Posterior vena cava (tissue), 2 donors: ENCODE data around the gene RPS15A. TPM values are rescaled to one million over a fixed set of nuclear protein-coding genes. Genes with fewer than 3 reads are reported as not detected.

Experiments
- DNase-seq: peaks from one replicate; pipeline ENCODE4 v3.0.0-alpha.2; 2020; ENCODE audit warnings: low spot score
- intact Hi-C, 2 donors: fragments of 100-400 bp; cut with DNase I; formaldehyde crosslinking; loops; one replicate each; pipeline versions ENCODE4 v1.14.1 to v1.14.2; 2022 to 2023
- long read RNA-seq, 2 donors: library from polyadenylated mRNA; unstranded; transcript quantifications; one replicate each; pipeline ENCODE4 v2.0.0, GENCODE V29; 2020 to 2021
- total RNA-seq, 2 donors: library from RNA; stranded (reverse); fragmentation: NEBNext Ultra II Directional; extraction: Animal tissue kit (Norgen Biotek cat#: 25700); gene quantifications; one replicate each; pipeline ENCODE4 v1.2.1, GENCODE V29; 2021
- donor health status: DM: yes; HTN: yes; CAD: no.
- donor health status: DM: yes; HTN: yes; CAD: no.

Gene RPS15A
- 1,000 to 10,000 TPM; 1,309 to 1,350 TPM for total RNA-seq
- long read RNA-seq, donor 1, transcript RPS15A-203 (5 exons, 525 nt): major isoform, 136 of 149 reads
- long read RNA-seq, donor 1, transcript RPS15A-201 (5 exons, 2,203 nt): minor isoform, 6 of 149 reads
- long read RNA-seq, donor 1, partial matches to known transcripts: 3 of 149 reads
- long read RNA-seq, donor 1, other reads (novel, unspliced or antisense): 4 of 149 reads
- long read RNA-seq, donor 2, transcript RPS15A-203 (5 exons, 525 nt): major isoform, 338 of 392 reads
- long read RNA-seq, donor 2, transcript RPS15A-201 (5 exons, 2,203 nt): minor isoform, 18 of 392 reads
- long read RNA-seq, donor 2, partial matches to known transcripts: 29 of 392 reads
- long read RNA-seq, donor 2, other reads (novel, unspliced or antisense): 4 of 392 reads

GRCh38 chr16:18789850-18790706 lies at the start of gene RPS15A:
TSS of gene RPS15A (minus strand) at chr16:18790334. CDS start at chr16:18789113, 1,221 bp downstream.
- intact Hi-C loops: no loop called here

GRCh38 chr16:18839555-18839954 lies 49.4 kb upstream of the RPS15A start:
- DNase-seq: no peak
- intact Hi-C loops: no loop called here

More at GRCh38 chr16:18789850-18790706, at the start of gene RPS15A:
- peak; percentile 97 for DNase-seq

GRCh38 chr16:18836702-18837101 lies 46.6 kb upstream of the RPS15A start:
- DNase-seq: no peak
- intact Hi-C loops: no loop called here

GRCh38 chr16:18834864-18835263 lies 44.7 kb upstream of the RPS15A start:
- no peak for DNase-seq
- intact Hi-C loops: no loop called here

- intact Hi-C loops: no loop called here
- no peak for DNase-seq
Measured at GRCh38 chr16:18833707-18834505, 43.8 kb upstream of the RPS15A start.

- DNase-seq: no peak
- intact Hi-C loops: no loop called here
Measured at GRCh38 chr16:18832613-18833012, 42.5 kb upstream of the RPS15A start.

GRCh38 chr16:18832006-18832405 lies 41.9 kb upstream of the RPS15A start:
- DNase-seq: no peak

GRCh38 chr16:18829251-18829650 lies 39.1 kb upstream of the RPS15A start:
- intact Hi-C loops: no loop called here
- DNase-seq: no peak

More at GRCh38 chr16:18832006-18832405, 41.9 kb upstream of the RPS15A start:
- intact Hi-C loops: no loop called here

GRCh38 chr16:18827890-18828289 lies 37.8 kb upstream of the RPS15A start:
- no peak for DNase-seq
- intact Hi-C loops: no loop called here

GRCh38 chr16:18816286-18816685 lies 26.2 kb upstream of the RPS15A start:
- intact Hi-C loops: no loop called here
- no peak for DNase-seq

GRCh38 chr16:18811925-18812324 lies 21.8 kb upstream of the RPS15A start:
- intact Hi-C loops: no loop called here
- DNase-seq: no peak

- intact Hi-C loops: no loop called here
- DNase-seq: no peak
Measured at GRCh38 chr16:18809165-18809564, 19.0 kb upstream of the RPS15A start.

GRCh38 chr16:18805257-18805773 lies 15.2 kb upstream of the RPS15A start:
- no peak for DNase-seq
- intact Hi-C loops: no loop called here

GRCh38 chr16:18804540-18804939 lies 14.4 kb upstream of the RPS15A start:
- intact Hi-C loops: no loop called here
- no peak for DNase-seq

GRCh38 chr16:18803569-18804462 lies 13.7 kb upstream of the RPS15A start:
- intact Hi-C loops: no loop called here
- no peak for DNase-seq

- intact Hi-C loops: no loop called here
- DNase-seq: no peak
Measured at GRCh38 chr16:18802767-18803343, 12.7 kb upstream of the RPS15A start.

GRCh38 chr16:18801145-18801972 lies 11.2 kb upstream of the RPS15A start, which contains the start of gene ARL6IP1:
TSS of gene ARL6IP1 (minus strand) at chr16:18801549. CDS start at chr16:18801466, 83 bp downstream.
- DNase-seq: peak; percentile 100
- intact Hi-C loops: no loop called here
